HepG2 (cell line): Measurements from ENCODE around the gene GCN1. TPM values are rescaled to one million over a fixed set of nuclear protein-coding genes. Genes with fewer than 3 reads are reported as not detected.

Experiments used
- DR1 ChIP-seq: sonication (generic); formaldehyde crosslinking; IDR thresholded peaks from 2 replicates; pipeline ENCODE4 v1.8.0; 2021; ENCODE audit warnings: mild to moderate bottlenecking, missing genetic modification reagents, inconsistent platforms
- FOXC1 ChIP-seq: sonication (generic); formaldehyde crosslinking; IDR thresholded peaks from 2 replicates; pipeline ENCODE4 v1.8.0; 2022; ENCODE audit warnings: mild to moderate bottlenecking, missing genetic modification reagents, borderline replicate concordance
- FOXK1 ChIP-seq: sonication (generic); formaldehyde crosslinking; IDR thresholded peaks from 2 replicates; pipeline ENCODE4 v1.4.0; 2020; ENCODE audit warnings: low read depth, missing genetic modification reagents, borderline replicate concordance
- GFI1 ChIP-seq: sonication (generic); formaldehyde crosslinking; IDR thresholded peaks from 2 replicates; pipeline ENCODE4 v1.5.0; 2020; ENCODE audit warnings: missing genetic modification reagents, mild to moderate bottlenecking, borderline replicate concordance
- MAZ ChIP-seq, 2 experiments: sonication (generic) in 1 of 2; formaldehyde crosslinking in 1 of 2; IDR thresholded peaks; 2 replicates each; pipeline versions ENCODE4 v1.5.0 to v1.6.1; 2012 to 2020; ENCODE audit warnings: low read depth in 2 of 2, mild to moderate bottlenecking in 2 of 2, borderline replicate concordance in 1 of 2, improper control_type of control experiment in 1 of 2, low read length in 1 of 2, missing genetic modification reagents in 1 of 2, moderate library complexity in 1 of 2
- NFATC3 ChIP-seq: sonication (generic); formaldehyde crosslinking; IDR thresholded peaks from 2 replicates; pipeline ENCODE4 v1.5.1; 2020; ENCODE audit warnings: mild to moderate bottlenecking, missing genetic modification reagents
- NFIC ChIP-seq: IDR thresholded peaks from 2 replicates; pipeline ENCODE4 v1.6.1; 2012; ENCODE audit warnings: mild to moderate bottlenecking, low read length, inconsistent platforms
- ZFP36 ChIP-seq: fragments of 150-350 bp; IDR thresholded peaks from 2 replicates; pipeline ENCODE4 v1.6.1; 2018; ENCODE audit warnings: borderline replicate concordance, low read length, low read depth; ENCODE audit not compliant: partially characterized antibody
- ZNF367 ChIP-seq: sonication (generic); formaldehyde crosslinking; IDR thresholded peaks from 2 replicates; pipeline ENCODE4 v1.4.0; 2020; ENCODE audit warnings: missing genetic modification reagents, borderline replicate concordance
- ZNF572 ChIP-seq: sonication (generic); formaldehyde crosslinking; IDR thresholded peaks from 2 replicates; pipeline ENCODE4 v1.5.1; 2020; ENCODE audit warnings: mild to moderate bottlenecking, missing genetic modification reagents
- ZNF614 ChIP-seq: IDR thresholded peaks from 2 replicates; pipeline ENCODE4 v1.6.1; 2018; ENCODE audit warnings: missing biosample characterization, missing genetic modification reagents, inconsistent platforms, borderline replicate concordance
- ZNF766 ChIP-seq: sonication (generic); formaldehyde crosslinking; IDR thresholded peaks from 2 replicates; pipeline ENCODE4 v1.5.0; 2020; ENCODE audit warnings: missing genetic modification reagents, borderline replicate concordance
- polyA plus RNA-seq, 8 experiments: library from polyadenylated mRNA; depleted of rRNA in 3 of 8; stranded (reverse) in 7 of 8; unstranded in 1 of 8; fragments of >200 nt; fragmentation: Illumina TruSeq in 4 of 8; extraction: Trizol in 4 of 8; gene quantifications; 2 replicates each; pipeline versions ENCODE4 v1.2.1 to v1.2.3, GENCODE V29; 2011 to 2016; ENCODE audit warnings: low read depth in 4 of 8, missing spikeins in 1 of 8, mixed read lengths in 1 of 8; ENCODE audit not compliant: insufficient read depth in 1 of 8
- total RNA-seq, 5 experiments: library from RNA; depleted of rRNA; stranded (reverse); fragments of >200 nt; fragmentation: Illumina TruSeq; extraction: Trizol; gene quantifications; 2 replicates each; pipeline ENCODE4 v1.2.3, GENCODE V29; 2016; ENCODE audit warnings: low read depth in 1 of 5
- TF ChIP-seq, protein P1 (sequence below): IDR thresholded peaks from 2 replicates; pipeline ENCODE4 v1.6.1; 2012; ENCODE audit warnings: low read length, improper control_type of control experiment
- TF ChIP-seq, protein P2 (sequence below): IDR thresholded peaks from 2 replicates; pipeline ENCODE4 v1.6.1; 2016; ENCODE audit warnings: low read depth
- TF ChIP-seq, protein P3 (sequence below): sonication (generic); formaldehyde crosslinking; IDR thresholded peaks from 2 replicates; pipeline ENCODE4 v1.4.0; 2020; ENCODE audit warnings: missing genetic modification reagents
- TF ChIP-seq, protein P4 (sequence below): sonication (generic); formaldehyde crosslinking; IDR thresholded peaks from 2 replicates; pipeline ENCODE4 v1.5.0; 2020; ENCODE audit warnings: missing genetic modification reagents
- TF ChIP-seq, protein P5 (sequence below): sonication (generic); formaldehyde crosslinking; IDR thresholded peaks from 2 replicates; pipeline ENCODE4 v1.4.0; 2020; ENCODE audit warnings: missing genetic modification reagents
- TF ChIP-seq, protein P6 (sequence below): sonication (generic); formaldehyde crosslinking; IDR thresholded peaks from 2 replicates; pipeline ENCODE4 v1.4.0; 2020; ENCODE audit warnings: missing genetic modification reagents

The GCN1 gene
- total and polyA plus RNA-seq, 2 of the 13 experiments (the other 11 are each of a cell fraction or from before 2014, with no cell fraction given): 58.2 to 83.0 TPM

DNA sequence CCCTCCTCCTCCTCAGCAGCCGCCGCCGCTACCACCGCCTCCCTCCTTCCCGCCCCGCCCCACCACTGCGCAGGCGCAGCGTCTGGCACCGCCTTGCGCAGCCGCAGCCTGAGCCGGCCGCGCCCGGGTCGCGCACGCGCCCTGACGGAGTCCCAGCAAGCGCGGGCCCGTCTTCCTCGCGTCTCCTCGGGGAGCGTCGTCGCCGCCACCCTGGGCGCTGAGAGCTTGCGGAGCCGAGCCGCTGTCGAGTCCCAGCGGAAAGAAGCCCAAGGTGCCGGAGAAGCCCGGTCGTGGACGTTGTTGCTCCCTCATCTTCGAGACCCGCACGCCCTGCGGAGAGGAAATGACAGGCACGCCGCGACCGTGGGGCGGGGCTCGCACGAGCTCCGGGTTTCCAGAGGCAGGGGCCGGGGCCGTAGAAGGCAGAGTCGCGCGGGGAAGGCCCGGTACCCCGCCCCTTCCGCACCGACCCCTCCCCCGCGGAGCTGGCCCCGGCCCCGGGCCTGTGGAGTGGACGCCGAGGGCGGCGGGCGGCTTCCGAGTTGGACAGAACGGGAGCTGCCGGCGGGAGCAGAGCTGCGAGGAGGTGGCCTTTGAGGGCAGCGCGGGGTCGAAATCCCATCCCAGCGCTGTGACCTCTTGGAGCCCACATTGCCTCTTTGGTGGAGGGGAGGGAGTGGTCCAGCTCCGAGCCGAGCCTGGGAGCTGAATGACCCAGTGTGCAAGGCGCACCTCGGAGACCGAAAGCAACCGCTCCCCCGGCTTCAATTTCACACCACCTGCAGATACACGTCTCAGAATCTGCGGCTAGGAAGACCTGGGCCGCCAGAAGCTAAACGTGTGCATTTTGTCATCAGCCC, 77.5 kb downstream of the GCN1 start (continued):
- TF ChIP-seq, protein P1, sequence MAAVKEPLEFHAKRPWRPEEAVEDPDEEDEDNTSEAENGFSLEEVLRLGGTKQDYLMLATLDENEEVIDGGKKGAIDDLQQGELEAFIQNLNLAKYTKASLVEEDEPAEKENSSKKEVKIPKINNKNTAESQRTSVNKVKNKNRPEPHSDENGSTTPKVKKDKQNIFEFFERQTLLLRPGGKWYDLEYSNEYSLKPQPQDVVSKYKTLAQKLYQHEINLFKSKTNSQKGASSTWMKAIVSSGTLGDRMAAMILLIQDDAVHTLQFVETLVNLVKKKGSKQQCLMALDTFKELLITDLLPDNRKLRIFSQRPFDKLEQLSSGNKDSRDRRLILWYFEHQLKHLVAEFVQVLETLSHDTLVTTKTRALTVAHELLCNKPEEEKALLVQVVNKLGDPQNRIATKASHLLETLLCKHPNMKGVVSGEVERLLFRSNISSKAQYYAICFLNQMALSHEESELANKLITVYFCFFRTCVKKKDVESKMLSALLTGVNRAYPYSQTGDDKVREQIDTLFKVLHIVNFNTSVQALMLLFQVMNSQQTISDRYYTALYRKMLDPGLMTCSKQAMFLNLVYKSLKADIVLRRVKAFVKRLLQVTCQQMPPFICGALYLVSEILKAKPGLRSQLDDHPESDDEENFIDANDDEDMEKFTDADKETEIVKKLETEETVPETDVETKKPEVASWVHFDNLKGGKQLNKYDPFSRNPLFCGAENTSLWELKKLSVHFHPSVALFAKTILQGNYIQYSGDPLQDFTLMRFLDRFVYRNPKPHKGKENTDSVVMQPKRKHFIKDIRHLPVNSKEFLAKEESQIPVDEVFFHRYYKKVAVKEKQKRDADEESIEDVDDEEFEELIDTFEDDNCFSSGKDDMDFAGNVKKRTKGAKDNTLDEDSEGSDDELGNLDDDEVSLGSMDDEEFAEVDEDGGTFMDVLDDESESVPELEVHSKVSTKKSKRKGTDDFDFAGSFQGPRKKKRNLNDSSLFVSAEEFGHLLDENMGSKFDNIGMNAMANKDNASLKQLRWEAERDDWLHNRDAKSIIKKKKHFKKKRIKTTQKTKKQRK: no peak
- TF ChIP-seq FOXK1 (CRISPR knock-in tag) (no peak), ZNF614 (CRISPR knock-in tag) (no peak), ZNF572 (no peak), FOXC1 (peak; percentile 85; the same call in 1 of the 2 replicates), GFI1 (CRISPR knock-in tag) (peak; percentile 37; the same call in 1 of the 2 replicates), NFIC (no peak), ZNF367 (CRISPR knock-in tag) (peak; percentile 76; the same call in 1 of the 2 replicates), ZNF766 (CRISPR knock-in tag) (0 out of 2 replicates have a peak, but pooled peaks have one; percentile 45), NFATC3 (no peak), DR1 (CRISPR knock-in tag) (no peak; the same call in 1 of the 2 replicates), MAZ (IDR thresholded peaks at IDR 0.05; ENCODE audit: borderline replicate concordance, low read depth, low read length) (peak; percentile 70; the same call in 1 of the 2 replicates), MAZ (CRISPR knock-in tag; IDR thresholded peaks at IDR 0.05; ENCODE audit: low read depth) (peak; percentile 81), ZFP36 (no peak)
- TF ChIP-seq, protein P2, sequence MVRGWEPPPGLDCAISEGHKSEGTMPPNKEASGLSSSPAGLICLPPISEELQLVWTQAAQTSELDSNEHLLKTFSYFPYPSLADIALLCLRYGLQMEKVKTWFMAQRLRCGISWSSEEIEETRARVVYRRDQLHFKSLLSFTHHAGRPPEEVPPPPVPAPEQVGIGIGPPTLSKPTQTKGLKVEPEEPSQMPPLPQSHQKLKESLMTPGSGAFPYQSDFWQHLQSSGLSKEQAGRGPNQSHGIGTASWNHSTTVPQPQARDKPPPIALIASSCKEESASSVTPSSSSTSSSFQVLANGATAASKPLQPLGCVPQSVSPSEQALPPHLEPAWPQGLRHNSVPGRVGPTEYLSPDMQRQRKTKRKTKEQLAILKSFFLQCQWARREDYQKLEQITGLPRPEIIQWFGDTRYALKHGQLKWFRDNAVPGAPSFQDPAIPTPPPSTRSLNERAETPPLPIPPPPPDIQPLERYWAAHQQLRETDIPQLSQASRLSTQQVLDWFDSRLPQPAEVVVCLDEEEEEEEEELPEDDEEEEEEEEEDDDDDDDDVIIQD (CRISPR knock-in tag): no peak
- TF ChIP-seq, protein P3, sequence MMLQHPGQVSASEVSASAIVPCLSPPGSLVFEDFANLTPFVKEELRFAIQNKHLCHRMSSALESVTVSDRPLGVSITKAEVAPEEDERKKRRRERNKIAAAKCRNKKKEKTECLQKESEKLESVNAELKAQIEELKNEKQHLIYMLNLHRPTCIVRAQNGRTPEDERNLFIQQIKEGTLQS (CRISPR knock-in tag): 0 out of 2 replicates have a peak, but pooled peaks have one; percentile 36
- TF ChIP-seq, protein P4, sequence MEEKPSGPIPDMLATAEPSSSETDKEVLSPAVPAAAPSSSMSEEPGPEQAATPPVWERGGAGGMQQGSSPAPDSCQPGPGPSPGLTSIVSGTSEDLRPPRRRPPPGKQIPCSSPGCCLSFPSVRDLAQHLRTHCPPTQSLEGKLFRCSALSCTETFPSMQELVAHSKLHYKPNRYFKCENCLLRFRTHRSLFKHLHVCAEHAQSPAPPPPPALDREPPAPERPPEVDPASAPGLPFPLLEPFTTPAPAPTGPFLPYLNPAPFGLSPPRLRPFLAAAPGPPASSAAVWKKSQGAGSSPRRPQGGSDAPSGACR (CRISPR knock-in tag): peak; percentile 76; the same call in 1 of the 2 replicates
- TF ChIP-seq, protein P5, sequence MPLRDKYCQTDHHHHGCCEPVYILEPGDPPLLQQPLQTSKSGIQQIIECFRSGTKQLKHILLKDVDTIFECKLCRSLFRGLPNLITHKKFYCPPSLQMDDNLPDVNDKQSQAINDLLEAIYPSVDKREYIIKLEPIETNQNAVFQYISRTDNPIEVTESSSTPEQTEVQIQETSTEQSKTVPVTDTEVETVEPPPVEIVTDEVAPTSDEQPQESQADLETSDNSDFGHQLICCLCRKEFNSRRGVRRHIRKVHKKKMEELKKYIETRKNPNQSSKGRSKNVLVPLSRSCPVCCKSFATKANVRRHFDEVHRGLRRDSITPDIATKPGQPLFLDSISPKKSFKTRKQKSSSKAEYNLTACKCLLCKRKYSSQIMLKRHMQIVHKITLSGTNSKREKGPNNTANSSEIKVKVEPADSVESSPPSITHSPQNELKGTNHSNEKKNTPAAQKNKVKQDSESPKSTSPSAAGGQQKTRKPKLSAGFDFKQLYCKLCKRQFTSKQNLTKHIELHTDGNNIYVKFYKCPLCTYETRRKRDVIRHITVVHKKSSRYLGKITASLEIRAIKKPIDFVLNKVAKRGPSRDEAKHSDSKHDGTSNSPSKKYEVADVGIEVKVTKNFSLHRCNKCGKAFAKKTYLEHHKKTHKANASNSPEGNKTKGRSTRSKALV (CRISPR knock-in tag): peak; percentile 69; the same call in 1 of the 2 replicates
- TF ChIP-seq, protein P6, sequence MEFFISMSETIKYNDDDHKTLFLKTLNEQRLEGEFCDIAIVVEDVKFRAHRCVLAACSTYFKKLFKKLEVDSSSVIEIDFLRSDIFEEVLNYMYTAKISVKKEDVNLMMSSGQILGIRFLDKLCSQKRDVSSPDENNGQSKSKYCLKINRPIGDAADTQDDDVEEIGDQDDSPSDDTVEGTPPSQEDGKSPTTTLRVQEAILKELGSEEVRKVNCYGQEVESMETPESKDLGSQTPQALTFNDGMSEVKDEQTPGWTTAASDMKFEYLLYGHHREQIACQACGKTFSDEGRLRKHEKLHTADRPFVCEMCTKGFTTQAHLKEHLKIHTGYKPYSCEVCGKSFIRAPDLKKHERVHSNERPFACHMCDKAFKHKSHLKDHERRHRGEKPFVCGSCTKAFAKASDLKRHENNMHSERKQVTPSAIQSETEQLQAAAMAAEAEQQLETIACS: peak; percentile 88
